HG03457 (cell line): ENCODE data around the gene COPZ1.

Source experiments
- ATAC-seq: cut with Tn5 transposase; IDR thresholded peaks from one replicate; pipeline ENCODE4 v1.9.1; 2021; ENCODE audit warnings: moderate number of reproducible peaks; ENCODE audit not compliant: unreplicated experiment

COPZ1 gene

DNA sequence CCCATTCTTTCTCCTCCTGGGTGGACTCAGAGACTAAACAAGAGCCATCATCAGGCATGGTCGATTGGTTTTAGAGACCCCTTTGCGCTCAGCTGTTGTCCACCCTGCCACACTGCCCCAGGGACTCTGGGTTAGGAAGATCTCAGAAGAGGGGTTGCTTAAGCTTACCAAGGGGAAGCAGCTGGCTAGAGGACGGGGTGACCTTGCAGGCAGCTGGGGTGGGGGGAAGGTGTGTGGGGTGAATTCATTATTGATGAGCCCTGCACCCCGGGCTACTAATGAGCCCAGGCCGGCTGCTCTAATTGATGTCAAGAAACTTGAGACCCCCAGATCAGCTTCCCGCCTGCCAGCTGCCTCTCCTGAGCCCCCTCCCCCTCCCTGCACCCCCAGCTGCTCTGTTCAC, 68.3 kb downstream of the COPZ1 start:
- no peak for ATAC-seq

DNA sequence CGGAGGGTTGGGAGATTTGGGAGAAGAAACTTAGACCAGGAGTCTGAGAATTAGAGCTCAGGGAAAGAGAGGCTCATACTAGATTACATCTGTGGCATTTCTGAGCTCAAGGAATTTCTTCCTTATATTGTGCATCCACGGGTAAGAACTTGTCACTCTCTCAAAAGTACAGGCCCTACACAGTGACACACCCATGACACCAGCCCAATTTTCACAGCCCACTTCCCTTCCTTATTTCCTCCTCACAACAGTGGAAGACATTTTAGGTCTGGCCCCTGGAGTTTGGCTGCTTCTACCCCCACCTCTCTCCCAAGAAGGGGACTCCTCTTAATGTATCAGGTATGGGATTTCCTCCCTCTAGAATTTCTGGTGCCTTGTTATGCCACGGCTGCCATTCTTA, 68.8 kb downstream of the COPZ1 start:
- ATAC-seq: no peak

DNA sequence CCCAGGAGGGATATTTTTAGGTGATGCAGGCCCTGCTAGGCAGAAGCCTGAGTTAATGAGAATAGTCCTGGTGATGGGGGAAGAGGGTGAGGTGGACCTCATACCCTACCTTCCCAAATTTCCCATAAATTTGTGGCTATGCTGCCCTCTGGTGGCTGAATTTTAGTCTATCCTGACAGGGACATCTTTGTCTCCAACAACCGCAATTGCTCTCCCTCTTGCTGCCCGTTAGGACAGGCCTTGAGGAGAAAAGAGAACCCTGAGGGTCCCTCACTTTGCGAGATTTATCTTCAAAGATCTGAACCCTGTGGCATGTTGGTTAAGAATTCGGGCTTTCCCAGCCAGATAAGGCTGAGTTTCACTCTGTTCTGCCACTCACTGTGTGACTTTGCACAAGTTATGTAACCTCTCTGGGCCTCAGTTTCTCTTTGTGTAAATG, 69.4 kb downstream of the COPZ1 start:
- ATAC-seq: no peak

DNA sequence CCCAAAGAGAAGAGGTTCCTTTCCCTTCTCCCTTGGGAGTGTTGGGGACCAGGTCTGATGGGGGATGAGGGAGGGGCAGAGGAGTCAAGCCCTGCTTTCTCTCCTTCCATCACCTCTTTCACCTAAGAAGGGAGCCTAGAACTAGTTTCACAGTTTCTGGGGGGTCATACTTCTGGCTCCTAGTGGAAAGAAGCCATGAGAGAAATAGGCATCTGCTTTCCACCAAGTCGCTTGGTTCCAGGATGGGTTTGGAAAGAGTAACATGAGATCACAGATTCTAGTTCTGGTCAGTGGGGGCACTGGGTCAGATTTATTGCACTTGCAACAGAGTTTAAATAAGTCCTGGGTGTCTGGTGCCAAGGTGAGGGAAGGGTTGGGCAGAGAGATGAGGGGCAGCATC, 70.1 kb downstream of the COPZ1 start:
- ATAC-seq: no peak

DNA sequence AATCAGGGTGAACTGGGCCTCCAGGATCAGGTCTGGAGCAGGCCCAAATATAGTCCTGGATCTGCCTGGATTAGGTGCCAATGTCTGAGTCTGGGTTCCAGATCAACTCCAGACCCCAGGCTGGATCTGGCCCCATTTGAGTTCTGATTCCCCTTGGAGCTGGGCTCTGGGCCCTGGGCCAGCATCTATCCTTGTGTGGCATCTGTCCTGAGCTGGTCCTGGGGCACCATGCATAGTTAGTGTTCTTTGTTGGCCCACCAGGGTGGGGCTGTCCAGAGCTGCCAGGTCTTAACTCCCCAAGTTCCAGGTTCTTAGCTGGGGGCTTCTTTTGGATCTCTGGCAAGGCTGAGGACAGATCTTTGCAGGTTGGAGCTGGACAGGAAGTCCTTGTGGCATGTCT, 70.6 kb downstream of the COPZ1 start:
- ATAC-seq: no peak

DNA sequence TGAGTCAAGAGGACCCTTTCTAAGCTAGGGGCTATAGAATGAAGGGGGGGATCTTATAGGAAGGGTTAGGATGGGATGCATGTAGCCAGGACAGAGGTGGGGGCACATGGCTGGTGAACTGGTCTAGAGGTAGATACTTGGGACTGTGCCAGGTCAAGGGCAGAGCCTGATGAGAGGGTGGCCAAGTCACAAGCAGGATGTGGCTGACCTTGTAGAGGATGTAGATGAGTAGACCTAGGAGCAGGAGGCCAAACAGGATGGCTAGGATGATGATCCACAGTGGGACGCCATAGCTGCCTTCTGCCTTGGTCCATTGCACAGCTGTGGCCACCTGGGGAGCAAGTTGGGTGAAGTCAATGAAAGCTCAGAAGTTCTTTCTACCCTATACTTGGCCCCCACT, 72.2 kb downstream of the COPZ1 start:
- ATAC-seq: no peak

DNA sequence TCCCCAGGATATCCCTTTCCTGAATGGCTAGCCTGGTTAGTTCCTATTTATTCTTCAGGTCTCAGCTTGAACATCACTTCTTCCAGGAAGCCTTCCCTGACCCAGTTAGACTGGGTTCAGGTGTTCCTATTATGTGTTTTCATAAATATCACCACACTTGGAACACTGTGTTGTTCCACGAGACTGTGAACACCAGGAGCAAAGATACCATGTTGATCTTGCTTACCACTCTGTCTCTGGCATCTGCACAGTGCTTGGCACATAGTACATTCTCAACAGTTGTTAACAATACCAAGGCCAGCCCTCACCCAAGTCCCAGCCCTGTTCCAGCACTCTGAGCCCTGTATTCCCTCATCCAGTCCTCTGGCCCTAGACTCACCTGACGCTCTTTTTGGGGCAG, 73.3 kb downstream of the COPZ1 start:
- ATAC-seq: no peak

DNA sequence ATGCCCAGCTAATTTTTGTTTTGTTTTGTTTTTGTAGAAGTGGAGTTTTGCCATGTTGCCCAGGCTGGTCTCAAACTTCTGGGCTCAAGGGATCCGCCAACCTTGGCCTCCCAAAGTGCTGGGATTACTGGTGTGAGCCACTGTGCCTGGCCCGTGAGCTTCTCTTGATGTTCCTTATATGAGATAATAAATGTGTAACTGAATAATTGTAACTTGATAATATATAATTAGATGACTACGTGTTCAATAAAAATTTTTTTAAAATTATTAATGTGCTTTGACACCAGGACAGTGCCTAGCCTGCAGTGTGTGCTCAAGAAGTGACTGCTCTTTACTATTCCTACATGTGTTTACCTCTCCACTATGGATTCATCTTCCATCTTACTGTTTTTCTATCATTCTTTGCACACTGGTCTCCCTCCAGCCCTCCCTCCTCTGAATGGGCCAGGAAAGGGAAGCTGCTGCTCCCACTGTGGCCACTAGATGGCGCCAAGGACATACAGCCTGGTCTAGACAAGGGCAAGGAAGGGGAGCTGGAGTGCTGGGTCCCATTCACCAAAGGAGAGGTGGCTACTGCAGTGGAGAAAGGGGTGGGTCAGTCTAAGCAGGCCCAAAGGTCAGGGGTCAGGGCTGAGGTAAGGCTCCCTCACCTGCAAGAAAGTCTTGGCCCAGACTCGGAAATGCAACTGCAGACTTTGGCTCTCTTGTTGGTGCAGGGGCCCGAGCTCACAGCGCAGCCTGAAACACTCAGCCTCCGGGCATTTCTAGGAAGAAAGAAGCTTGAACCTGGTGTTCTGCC, 74.3 kb downstream of the COPZ1 start:
- no peak for ATAC-seq

DNA sequence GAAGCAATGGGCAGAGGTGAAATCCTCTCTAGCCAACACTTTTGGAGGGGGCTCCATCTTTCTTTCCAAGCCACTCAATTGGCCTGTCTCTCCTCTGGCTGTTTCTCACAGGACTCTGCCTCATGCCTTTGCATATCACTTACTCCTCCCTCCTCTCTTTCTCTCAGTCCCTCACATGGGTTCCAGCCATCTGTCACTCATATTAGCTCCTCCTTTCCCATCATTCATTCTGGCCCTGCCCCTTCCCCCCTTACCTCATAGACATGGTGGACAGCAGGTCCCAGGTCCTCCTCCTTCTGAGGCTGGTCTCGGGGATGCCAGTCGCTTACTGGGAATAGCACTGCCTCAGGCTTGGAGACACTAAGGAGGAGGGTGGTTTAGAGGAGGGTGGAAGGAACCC, 76.2 kb downstream of the COPZ1 start:
- no peak for ATAC-seq
